Cardiac fibroblast (primary cell): Measurements from ENCODE around the gene SOHLH1.

ENCODE experiments used
- DNase-seq, 2 donors: peaks; one replicate each; pipeline versions ENCODE4 v3.0.0 to v3.0.0-alpha.2; 2010; ENCODE audit warnings: low read depth in 2 of 2
- H3K4me3 ChIP-seq, 2 donors: replicated peaks in 1 of 2; 1 replicate in 1 of 2; 2 replicates in 1 of 2; pipeline ENCODE4 v1.5.1; 2011; ENCODE audit warnings: low read depth in 2 of 2, low read length in 2 of 2, mild to moderate bottlenecking in 2 of 2, moderate library complexity in 1 of 2
- TF ChIP-seq, protein P1 (sequence below): IDR thresholded peaks from one replicate; pipeline ENCODE4 v1.5.1; 2011; ENCODE audit warnings: low read depth, mild to moderate bottlenecking, low read length, inconsistent platforms

The SOHLH1 gene

DNA sequence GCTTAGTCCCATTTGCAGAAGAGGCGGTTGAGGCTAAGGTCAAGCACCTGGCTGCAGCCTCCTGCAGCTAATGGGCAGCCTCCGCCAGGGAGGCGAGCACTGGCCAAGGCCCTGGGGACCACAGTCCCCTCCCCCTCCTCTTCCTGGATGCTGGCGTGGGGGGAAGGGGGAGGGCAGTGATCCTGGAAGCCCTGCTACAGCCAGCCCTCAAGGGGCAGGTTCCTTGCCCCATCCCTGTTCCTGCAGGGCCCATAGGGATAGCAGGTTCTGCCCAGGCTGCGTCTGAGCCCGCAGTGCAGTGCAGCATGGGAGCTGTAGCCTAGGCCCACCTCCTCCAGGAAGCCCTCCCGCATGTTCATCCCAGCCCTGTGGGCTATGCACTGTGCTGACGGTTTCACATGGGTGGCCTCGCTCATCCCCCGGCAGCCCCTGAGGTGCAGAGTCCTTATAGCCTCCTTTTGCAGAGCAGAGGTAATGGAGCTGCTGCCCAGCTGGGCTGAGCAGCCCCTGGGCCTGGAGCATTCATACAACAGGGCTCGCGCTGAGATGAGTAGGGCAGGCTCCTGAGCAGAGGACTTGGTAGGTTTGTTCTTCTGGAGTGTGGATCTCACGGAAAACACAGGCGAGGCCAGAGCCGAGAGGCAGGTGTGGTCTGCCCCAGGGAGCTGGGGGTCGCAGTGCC lies 38.7 kb upstream of the SOHLH1 start:
- TF ChIP-seq, protein P1, sequence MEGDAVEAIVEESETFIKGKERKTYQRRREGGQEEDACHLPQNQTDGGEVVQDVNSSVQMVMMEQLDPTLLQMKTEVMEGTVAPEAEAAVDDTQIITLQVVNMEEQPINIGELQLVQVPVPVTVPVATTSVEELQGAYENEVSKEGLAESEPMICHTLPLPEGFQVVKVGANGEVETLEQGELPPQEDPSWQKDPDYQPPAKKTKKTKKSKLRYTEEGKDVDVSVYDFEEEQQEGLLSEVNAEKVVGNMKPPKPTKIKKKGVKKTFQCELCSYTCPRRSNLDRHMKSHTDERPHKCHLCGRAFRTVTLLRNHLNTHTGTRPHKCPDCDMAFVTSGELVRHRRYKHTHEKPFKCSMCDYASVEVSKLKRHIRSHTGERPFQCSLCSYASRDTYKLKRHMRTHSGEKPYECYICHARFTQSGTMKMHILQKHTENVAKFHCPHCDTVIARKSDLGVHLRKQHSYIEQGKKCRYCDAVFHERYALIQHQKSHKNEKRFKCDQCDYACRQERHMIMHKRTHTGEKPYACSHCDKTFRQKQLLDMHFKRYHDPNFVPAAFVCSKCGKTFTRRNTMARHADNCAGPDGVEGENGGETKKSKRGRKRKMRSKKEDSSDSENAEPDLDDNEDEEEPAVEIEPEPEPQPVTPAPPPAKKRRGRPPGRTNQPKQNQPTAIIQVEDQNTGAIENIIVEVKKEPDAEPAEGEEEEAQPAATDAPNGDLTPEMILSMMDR, result no peak
- no peak for DNase-seq

DNA sequence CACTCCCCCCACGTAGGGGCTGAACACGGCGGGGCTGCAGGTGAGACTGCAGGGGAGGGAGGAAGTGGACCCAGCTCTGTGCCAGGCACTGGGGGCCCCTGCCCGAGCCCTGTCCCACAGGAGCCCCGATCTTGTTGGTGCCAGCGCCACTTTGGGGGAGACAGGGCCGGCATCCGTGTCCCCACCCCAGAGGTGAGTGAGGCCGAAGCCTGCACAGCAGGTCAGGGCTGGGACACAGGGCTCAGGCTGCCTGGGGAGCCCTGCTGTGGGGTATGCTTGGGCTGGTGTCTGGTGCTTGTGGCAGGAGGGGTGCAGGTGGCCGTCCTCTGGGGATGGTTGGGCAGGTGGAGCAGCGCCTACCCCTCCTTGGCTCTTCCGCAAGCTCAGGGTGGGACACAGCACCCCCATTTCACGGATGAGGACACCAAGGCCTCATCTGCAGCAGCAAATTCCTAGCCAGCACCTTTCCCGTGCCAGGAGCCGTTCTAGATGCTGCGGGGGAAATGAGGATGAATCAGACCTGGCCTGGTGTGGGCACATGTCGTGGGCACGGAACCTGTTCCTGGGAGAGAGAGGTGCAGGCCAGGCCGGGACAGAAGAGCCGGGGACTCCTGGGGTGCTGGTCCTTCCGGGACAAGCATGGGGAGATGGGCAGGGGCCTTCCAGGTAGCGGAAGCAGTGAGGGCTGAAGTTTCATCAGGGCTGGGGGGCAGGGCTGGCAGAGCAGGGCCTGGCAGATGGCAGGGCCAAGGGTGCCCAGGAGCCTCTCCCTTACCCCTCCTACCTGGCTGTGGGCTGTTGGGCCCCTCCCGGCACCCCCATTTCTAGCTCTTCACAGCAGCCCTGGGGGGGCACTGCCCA lies 37.9 kb upstream of the SOHLH1 start:
- TF ChIP-seq, protein P1, result no peak
- no peak for DNase-seq
- no peak overlapping the region for H3K4me3 ChIP-seq

More for the DNA sequence above, 38.7 kb upstream of the SOHLH1 start:
- H3K4me3 ChIP-seq, result no peak overlapping the region

DNA sequence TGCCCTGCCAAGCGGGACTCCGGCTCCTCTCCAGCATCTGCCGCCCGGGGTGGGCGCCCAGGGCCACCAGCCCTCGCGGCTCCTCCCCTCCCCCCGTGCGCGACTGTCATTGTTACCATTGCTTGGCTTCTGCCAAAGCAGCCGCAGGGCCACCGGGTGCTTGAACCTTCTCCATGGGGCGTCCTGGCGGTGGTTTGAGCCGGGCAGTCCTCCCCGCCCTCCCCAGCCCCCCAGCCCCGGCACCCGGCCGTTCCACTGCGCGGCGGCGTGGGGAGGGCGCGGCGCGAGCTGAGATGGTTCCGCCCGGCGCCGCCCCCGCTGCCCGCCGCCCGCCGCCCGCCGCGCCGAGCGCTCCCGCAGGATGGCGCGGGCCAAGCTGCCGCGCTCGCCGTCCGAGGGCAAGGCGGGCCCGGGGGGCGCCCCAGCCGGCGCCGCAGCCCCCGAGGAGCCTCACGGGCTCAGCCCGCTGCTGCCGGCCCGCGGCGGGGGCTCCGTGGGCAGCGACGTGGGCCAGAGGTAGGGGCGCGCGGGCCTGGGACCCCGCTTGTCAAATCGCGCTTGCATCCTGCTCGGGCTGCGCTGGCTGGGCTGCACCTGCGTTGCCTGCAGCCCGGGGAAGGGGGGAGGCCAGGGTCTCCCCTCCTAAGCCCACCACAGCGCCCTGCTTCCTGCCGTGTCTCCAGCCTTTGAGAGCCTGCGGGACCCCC lies 37.1 kb upstream of the SOHLH1 start:
- H3K4me3 ChIP-seq, result no peak overlapping the region
- TF ChIP-seq, protein P1, result no peak
- no peak for DNase-seq

DNA sequence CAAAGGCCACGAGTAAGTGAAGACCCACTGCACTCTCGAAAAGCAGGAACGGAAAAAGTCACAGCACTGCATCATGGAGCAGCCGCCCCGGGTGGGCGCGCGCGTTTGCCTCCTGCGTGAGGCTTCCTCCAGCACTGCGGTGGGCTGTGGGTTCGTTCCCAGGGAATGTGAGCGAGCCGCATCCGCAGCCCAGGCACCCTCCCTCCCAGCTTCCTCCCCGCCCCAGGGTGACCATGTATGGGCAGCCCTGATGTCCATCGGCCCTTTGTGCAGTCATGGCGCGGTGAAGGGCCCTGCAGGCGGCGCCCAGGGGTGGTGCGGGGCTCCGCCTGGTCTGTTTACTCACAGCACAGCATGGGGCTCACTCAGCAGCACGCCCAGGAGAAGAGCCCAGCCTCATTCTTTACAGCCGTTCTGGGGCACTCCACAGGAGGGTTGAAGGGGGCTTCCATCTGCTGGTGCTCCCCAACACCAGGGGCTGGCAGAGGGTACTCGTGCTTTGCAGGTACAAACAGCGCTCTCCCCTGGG lies 35.4 kb upstream of the SOHLH1 start:
- no peak overlapping the region for H3K4me3 ChIP-seq
- TF ChIP-seq, protein P1, result no peak
- DNase-seq, result no peak

DNA sequence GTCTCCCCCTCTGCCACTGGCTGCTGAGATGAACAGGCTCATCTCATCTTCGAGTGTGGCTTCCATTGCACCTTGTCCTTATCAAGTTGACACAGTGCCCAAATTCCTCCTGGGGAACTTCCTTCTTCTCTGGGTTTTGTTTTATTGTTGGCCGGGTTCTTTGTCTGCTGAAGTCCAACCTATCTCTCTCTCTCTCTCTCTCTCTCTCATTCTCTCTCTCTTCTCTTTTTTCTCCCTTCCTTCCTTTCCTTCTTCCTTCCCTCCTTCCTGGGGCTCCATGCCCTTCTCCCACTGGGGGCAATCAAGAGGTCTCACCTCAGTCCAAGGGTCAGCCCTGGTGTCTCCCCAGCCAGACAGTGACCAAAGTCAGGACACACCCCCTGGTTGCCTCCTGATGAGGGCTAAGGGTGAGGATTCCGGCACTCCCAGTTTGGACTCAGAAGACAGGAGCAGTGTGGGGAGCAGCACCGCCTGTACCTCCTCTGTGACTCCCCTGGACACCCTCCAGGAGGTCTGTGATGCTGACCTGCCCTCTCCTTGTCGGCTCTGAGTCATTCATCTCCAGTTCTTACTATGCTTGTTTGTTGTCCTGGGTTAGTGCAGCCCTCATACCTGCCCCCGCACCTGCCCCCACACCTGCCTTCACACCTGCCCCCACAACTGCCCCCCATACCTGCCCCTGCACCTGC lies 33.4 kb upstream of the SOHLH1 start:
- no peak overlapping the region for H3K4me3 ChIP-seq
- no peak for DNase-seq
- TF ChIP-seq, protein P1, result no peak

DNA sequence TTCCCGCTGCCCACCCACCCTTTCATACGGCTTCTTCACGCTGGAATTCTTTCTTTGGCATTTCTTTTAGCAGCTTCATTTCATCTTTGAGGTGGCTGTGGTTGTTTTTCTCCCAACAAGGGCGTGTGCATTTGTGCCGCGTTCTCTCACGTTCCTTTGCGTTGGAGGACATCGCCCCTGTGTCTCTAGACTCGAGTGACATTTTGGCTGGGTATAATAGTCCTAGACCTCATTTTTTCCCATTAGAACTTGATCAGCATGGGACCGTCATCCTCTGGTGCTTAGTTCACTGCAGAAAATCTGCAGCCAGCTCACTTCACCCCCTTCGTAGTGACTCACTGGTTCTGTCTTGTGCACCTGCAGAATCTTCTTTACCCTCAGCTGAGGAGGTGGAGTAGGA lies 32.2 kb upstream of the SOHLH1 start:
- DNase-seq, result no peak
- TF ChIP-seq, protein P1, result no peak
- H3K4me3 ChIP-seq, result no peak overlapping the region
